Measurements from ENCODE around the gene DDX50. TPM values are rescaled to one million over a fixed set of nuclear protein-coding genes. Genes with fewer than 3 reads are reported as not detected.
A peak's percentile ranks its signal among the peaks of the same experiment; 100 is the strongest.

DDX50 gene
- total RNA-seq, 1 experiment from 2014 or later: 37.1 TPM

DNA sequence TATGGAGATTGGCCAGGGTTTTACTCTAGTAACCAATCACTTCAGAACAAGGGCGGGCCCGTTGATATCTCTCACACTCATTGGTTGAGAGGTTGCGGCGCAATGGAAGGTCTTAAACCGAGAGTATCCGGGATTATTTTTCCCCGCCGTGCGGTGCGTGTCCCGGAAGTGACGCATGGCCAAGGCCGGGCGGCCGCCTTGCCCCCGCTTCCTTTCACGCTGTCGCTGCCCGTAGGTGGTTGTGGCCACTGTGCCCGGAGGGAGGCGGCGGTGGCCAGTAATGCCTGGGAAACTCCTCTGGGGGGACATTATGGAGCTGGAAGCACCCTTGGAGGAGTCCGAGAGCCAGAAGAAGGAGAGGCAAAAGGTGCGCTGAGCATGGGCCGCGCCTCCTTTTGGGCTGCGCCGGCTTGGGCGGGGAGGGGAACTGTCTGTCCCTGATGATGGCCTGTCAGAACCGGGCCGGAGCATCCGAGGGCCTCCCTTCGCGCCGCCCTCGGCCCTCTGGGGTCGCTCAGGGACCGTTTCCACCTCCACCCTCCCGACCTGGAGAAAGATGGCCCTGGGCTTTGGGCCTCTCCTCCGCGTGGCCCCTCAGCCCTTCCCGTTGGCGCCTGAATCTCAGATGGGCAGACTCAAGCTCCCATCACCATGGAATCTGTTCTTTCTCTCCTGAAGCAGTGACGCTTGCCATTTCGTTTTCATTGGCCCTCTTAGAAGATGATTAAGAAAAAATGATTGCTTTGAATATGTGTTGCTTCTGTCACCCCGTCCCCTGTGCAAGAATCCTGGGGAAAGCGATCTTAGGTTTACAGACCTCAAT is at the start of gene DDX50 (continued):
- no peak for TF ChIP-seq FOXJ3 (CRISPR knock-in tag; IDR thresholded peaks at IDR 0.05; ENCODE audit: borderline replicate concordance)
- TF ChIP-seq ZNF219 (CRISPR knock-in tag; IDR thresholded peaks at IDR 0.05; ENCODE audit: borderline replicate concordance): no peak
- TF ChIP-seq ELF4 (CRISPR knock-in tag; IDR thresholded peaks at IDR 0.05; ENCODE audit: low read depth): no peak
- TF ChIP-seq CREM (CRISPR knock-in tag; IDR thresholded peaks at IDR 0.05): peak; percentile 73; the same call in 1 of the 2 replicates
- TF ChIP-seq, protein P1, sequence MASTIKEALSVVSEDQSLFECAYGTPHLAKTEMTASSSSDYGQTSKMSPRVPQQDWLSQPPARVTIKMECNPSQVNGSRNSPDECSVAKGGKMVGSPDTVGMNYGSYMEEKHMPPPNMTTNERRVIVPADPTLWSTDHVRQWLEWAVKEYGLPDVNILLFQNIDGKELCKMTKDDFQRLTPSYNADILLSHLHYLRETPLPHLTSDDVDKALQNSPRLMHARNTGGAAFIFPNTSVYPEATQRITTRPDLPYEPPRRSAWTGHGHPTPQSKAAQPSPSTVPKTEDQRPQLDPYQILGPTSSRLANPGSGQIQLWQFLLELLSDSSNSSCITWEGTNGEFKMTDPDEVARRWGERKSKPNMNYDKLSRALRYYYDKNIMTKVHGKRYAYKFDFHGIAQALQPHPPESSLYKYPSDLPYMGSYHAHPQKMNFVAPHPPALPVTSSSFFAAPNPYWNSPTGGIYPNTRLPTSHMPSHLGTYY (CRISPR knock-in tag; IDR thresholded peaks at IDR 0.05): no peak
- TF ChIP-seq ZNF232 (CRISPR knock-in tag; IDR thresholded peaks at IDR 0.05): peak; percentile 5; the same call in 1 of the 2 replicates
- TF ChIP-seq SMAD4 (CRISPR knock-in tag; IDR thresholded peaks at IDR 0.05): no peak
- TF ChIP-seq, protein P2, sequence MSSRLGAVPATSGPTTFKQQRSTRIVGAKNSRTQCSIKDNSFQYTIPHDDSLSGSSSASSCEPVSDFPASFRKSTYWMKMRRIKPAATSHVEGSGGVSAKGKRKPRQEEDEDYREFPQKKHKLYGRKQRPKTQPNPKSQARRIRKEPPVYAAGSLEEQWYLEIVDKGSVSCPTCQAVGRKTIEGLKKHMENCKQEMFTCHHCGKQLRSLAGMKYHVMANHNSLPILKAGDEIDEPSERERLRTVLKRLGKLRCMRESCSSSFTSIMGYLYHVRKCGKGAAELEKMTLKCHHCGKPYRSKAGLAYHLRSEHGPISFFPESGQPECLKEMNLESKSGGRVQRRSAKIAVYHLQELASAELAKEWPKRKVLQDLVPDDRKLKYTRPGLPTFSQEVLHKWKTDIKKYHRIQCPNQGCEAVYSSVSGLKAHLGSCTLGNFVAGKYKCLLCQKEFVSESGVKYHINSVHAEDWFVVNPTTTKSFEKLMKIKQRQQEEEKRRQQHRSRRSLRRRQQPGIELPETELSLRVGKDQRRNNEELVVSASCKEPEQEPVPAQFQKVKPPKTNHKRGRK (CRISPR knock-in tag; IDR thresholded peaks at IDR 0.05; ENCODE audit: borderline replicate concordance): no peak
- TF ChIP-seq TEAD4 (CRISPR knock-in tag; IDR thresholded peaks at IDR 0.05): no peak
- TF ChIP-seq, protein P3, sequence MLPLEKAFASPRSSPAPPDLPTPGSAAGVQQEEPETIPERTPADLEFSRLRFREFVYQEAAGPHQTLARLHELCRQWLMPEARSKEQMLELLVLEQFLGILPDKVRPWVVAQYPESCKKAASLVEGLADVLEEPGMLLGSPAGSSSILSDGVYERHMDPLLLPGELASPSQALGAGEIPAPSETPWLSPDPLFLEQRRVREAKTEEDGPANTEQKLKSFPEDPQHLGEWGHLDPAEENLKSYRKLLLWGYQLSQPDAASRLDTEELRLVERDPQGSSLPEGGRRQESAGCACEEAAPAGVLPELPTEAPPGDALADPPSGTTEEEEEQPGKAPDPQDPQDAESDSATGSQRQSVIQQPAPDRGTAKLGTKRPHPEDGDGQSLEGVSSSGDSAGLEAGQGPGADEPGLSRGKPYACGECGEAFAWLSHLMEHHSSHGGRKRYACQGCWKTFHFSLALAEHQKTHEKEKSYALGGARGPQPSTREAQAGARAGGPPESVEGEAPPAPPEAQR (CRISPR knock-in tag; IDR thresholded peaks at IDR 0.05): no peak
- peak; percentile 78 for TF ChIP-seq NFYB (CRISPR knock-in tag; conservative IDR thresholded peaks at IDR 0.05; ENCODE audit: low read depth)
- TF ChIP-seq, protein P4, sequence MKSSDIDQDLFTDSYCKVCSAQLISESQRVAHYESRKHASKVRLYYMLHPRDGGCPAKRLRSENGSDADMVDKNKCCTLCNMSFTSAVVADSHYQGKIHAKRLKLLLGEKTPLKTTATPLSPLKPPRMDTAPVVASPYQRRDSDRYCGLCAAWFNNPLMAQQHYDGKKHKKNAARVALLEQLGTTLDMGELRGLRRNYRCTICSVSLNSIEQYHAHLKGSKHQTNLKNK (CRISPR knock-in tag; IDR thresholded peaks at IDR 0.05): no peak
- TF ChIP-seq TP53 (CRISPR knock-in tag; IDR thresholded peaks at IDR 0.05): no peak
- TF ChIP-seq ATF1 (CRISPR knock-in tag; IDR thresholded peaks at IDR 0.05): no peak
- TF ChIP-seq OVOL2 (CRISPR knock-in tag; IDR thresholded peaks at IDR 0.05; ENCODE audit: borderline replicate concordance): no peak
- no peak for TF ChIP-seq SP1 (CRISPR knock-in tag; conservative IDR thresholded peaks at IDR 0.05)
- TF ChIP-seq, protein P5, sequence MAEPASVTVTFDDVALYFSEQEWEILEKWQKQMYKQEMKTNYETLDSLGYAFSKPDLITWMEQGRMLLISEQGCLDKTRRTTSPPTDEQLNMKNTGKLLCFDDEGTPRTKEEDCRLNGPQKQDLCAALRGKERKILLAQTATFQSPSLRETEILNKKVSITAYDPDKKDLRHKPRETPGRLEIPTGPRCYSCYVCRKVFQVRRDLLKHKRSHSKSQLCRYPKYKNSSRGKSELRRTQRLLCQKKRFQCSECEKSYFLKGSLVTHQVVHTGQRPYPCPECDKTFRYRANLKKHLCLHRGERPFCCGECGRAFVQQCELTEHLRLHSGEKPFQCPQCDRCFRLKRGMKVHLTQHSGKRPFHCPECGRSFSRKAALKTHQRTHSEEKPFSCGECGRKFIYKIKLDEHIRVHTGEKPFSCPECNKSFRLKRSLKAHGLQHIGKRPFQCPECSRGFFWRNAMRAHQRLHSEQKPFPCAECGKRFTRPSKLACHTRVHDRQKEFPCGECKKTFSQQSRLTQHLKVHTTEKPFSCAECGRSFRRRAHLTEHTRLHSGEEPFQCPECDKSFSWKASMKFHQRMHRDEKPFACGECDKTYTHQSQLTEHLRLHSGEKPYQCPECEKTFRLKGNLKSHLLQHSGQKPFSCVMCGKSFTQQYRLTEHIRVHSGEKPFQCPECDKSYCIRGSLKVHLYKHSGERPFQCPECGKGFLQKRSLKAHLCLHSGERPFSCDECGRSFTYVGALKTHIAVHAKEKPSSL (CRISPR knock-in tag; conservative IDR thresholded peaks at IDR 0.05): no peak
- no peak for TF ChIP-seq JAZF1 (CRISPR knock-in tag; IDR thresholded peaks at IDR 0.05)
- TF ChIP-seq, protein P6, sequence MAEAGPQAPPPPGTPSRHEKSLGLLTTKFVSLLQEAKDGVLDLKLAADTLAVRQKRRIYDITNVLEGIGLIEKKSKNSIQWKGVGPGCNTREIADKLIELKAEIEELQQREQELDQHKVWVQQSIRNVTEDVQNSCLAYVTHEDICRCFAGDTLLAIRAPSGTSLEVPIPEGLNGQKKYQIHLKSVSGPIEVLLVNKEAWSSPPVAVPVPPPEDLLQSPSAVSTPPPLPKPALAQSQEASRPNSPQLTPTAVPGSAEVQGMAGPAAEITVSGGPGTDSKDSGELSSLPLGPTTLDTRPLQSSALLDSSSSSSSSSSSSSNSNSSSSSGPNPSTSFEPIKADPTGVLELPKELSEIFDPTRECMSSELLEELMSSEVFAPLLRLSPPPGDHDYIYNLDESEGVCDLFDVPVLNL (CRISPR knock-in tag; IDR thresholded peaks at IDR 0.05; ENCODE audit: borderline replicate concordance, low read depth): no peak
- TF ChIP-seq MYBL2 (CRISPR knock-in tag; IDR thresholded peaks at IDR 0.05): peak; percentile 9; the same call in 1 of the 2 replicates
- TF ChIP-seq EMX1 (CRISPR knock-in tag; IDR thresholded peaks at IDR 0.05): no peak
- TF ChIP-seq SMAD3 (CRISPR knock-in tag; IDR thresholded peaks at IDR 0.05; ENCODE audit: borderline replicate concordance): no peak
- no peak for TF ChIP-seq NR3C1 (CRISPR knock-in tag; conservative IDR thresholded peaks at IDR 0.05; ENCODE audit: low read depth)
- TF ChIP-seq, protein P7, sequence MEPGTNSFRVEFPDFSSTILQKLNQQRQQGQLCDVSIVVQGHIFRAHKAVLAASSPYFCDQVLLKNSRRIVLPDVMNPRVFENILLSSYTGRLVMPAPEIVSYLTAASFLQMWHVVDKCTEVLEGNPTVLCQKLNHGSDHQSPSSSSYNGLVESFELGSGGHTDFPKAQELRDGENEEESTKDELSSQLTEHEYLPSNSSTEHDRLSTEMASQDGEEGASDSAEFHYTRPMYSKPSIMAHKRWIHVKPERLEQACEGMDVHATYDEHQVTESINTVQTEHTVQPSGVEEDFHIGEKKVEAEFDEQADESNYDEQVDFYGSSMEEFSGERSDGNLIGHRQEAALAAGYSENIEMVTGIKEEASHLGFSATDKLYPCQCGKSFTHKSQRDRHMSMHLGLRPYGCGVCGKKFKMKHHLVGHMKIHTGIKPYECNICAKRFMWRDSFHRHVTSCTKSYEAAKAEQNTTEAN (CRISPR knock-in tag; IDR thresholded peaks at IDR 0.05): no peak; the same call in 1 of the 2 replicates
- TF ChIP-seq, protein P8, sequence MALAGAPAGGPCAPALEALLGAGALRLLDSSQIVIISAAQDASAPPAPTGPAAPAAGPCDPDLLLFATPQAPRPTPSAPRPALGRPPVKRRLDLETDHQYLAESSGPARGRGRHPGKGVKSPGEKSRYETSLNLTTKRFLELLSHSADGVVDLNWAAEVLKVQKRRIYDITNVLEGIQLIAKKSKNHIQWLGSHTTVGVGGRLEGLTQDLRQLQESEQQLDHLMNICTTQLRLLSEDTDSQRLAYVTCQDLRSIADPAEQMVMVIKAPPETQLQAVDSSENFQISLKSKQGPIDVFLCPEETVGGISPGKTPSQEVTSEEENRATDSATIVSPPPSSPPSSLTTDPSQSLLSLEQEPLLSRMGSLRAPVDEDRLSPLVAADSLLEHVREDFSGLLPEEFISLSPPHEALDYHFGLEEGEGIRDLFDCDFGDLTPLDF (CRISPR knock-in tag; IDR thresholded peaks at IDR 0.05): no peak
- no peak for TF ChIP-seq ZNF138 (CRISPR knock-in tag; conservative IDR thresholded peaks at IDR 0.05)
- TF ChIP-seq, protein P9, sequence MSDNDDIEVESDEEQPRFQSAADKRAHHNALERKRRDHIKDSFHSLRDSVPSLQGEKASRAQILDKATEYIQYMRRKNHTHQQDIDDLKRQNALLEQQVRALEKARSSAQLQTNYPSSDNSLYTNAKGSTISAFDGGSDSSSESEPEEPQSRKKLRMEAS (CRISPR knock-in tag; IDR thresholded peaks at IDR 0.05): peak; percentile 76

All from WTC11 (cell line).